ENCODE data around the gene SOWAHB.

The SOWAHB gene

DNA sequence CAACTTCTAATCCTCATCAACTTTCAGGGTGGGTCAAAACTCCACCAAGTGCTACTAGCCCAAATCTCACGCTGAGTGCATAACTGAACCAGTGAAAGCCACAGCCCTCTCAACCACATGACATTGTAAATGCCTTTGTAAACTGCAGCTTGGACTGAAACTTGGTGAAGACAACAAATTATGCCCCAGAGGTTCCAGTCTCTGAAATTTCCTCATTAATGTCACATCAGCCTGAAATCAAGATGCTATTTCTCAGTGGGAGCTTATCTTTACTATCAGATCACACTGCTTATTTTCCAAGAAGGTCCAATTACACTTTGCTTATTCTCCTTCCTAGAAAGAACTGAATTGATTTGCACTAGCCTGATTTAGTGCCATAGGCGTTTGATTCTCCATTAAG, 46.6 kb downstream of the SOWAHB start:
- no peak for DNase-seq

GRCh38 chr4:76850010-76850441, 47.9 kb downstream of the SOWAHB start:
- no peak for DNase-seq
